ENCODE data around the gene ADAMTS9. TPM values are rescaled to one million over a fixed set of nuclear protein-coding genes. Genes with fewer than 3 reads are reported as not detected.

ADAMTS9 gene
- total RNA-seq, 1 donor from 2014 or later = 58.3 TPM

- DNase-seq (ENCODE audit: low read depth, low spot score) = no peak
These were observed 68.6 kb downstream of the ADAMTS9 start for GRCh38 chr3:64619216-64619615.

GRCh38 chr3:64617610-64618009 is 70.2 kb downstream of the ADAMTS9 start:
- peak; percentile 10 for DNase-seq (ENCODE audit: low read depth, low spot score)

GRCh38 chr3:64616953-64617352 is 70.8 kb downstream of the ADAMTS9 start:
- peak; percentile 98 for DNase-seq (ENCODE audit: low read depth, low spot score)

GRCh38 chr3:64612916-64613526 is 74.8 kb downstream of the ADAMTS9 start:
- no peak for DNase-seq (ENCODE audit: low read depth, low spot score)

GRCh38 chr3:64612082-64612860 is 75.5 kb downstream of the ADAMTS9 start:
- no peak for DNase-seq (ENCODE audit: low read depth, low spot score)

GRCh38 chr3:64608741-64609140 is 79.1 kb downstream of the ADAMTS9 start:
- no peak for DNase-seq (ENCODE audit: low read depth, low spot score)

GRCh38 chr3:64607032-64607551 is 80.7 kb downstream of the ADAMTS9 start:
- DNase-seq (ENCODE audit: low read depth, low spot score) = no peak

- no peak for DNase-seq (ENCODE audit: low read depth, low spot score)
These were observed 83.5 kb downstream of the ADAMTS9 start for GRCh38 chr3:64604313-64604712.

GRCh38 chr3:64601824-64602223 is 86.0 kb downstream of the ADAMTS9 start:
- DNase-seq (ENCODE audit: low read depth, low spot score) = no peak

- no peak for DNase-seq (ENCODE audit: low read depth, low spot score)
These were observed 87.4 kb downstream of the ADAMTS9 start for GRCh38 chr3:64600246-64600950.

- DNase-seq (ENCODE audit: low read depth, low spot score) = no peak
These were observed 88.1 kb downstream of the ADAMTS9 start for GRCh38 chr3:64599651-64600050.

- peak; percentile 47 for DNase-seq (ENCODE audit: low read depth, low spot score)
These were observed 92.5 kb downstream of the ADAMTS9 start for GRCh38 chr3:64595253-64595694.

GRCh38 chr3:64594134-64594533 is 93.7 kb downstream of the ADAMTS9 start:
- no peak for DNase-seq (ENCODE audit: low read depth, low spot score)

GRCh38 chr3:64593350-64593749 is 94.5 kb downstream of the ADAMTS9 start:
- DNase-seq (ENCODE audit: low read depth, low spot score) = no peak

GRCh38 chr3:64591615-64592014 is 96.2 kb downstream of the ADAMTS9 start:
- no peak for DNase-seq (ENCODE audit: low read depth, low spot score)

- DNase-seq (ENCODE audit: low read depth, low spot score) = no peak
These were observed 99.4 kb downstream of the ADAMTS9 start for GRCh38 chr3:64588380-64588779.

- no peak for DNase-seq (ENCODE audit: low read depth, low spot score)
These were observed 100.8 kb downstream of the ADAMTS9 start for GRCh38 chr3:64586952-64587351.

- no peak for DNase-seq (ENCODE audit: low read depth, low spot score)
These were observed 103.6 kb downstream of the ADAMTS9 start for GRCh38 chr3:64584179-64584578.

- DNase-seq (ENCODE audit: low read depth, low spot score) = no peak
These were observed 109.0 kb downstream of the ADAMTS9 start for GRCh38 chr3:64578797-64579196.

GRCh38 chr3:64578062-64578770 is 109.6 kb downstream of the ADAMTS9 start:
- DNase-seq (ENCODE audit: low read depth, low spot score) = no peak

GRCh38 chr3:64576211-64576775 is 111.5 kb downstream of the ADAMTS9 start:
- no peak for DNase-seq (ENCODE audit: low read depth, low spot score)

Data from pulmonary artery endothelial cell (primary cell).